GM18498 (cell line): ENCODE measurements around the gene TBX18.

ENCODE experiments used
- ATAC-seq: cut with Tn5 transposase; IDR thresholded peaks from one replicate; pipeline ENCODE4 v1.9.1; 2021; ENCODE audit warnings: mild to moderate bottlenecking, moderate library complexity; ENCODE audit not compliant: unreplicated experiment

TBX18 gene

DNA sequence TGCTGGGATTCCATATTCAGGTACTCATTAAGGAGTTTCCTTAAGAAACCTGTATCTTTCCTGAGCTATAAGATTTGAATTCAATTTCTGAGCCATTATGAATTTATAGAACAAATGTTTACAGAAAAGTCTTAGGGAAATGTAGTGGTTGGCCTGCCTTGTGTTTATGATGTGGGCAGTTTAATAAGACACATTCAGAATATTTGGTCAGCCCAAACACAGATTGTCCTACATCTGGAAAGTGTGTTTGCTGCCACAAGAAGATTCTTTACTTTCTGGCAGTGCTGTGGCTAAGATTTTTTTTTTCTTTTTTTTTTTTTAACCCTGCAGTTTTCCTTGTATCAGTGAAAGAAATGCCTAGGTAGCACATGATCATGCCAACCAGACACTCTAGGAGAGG, 15.2 kb downstream of the TBX18 start:
- no peak for ATAC-seq

DNA sequence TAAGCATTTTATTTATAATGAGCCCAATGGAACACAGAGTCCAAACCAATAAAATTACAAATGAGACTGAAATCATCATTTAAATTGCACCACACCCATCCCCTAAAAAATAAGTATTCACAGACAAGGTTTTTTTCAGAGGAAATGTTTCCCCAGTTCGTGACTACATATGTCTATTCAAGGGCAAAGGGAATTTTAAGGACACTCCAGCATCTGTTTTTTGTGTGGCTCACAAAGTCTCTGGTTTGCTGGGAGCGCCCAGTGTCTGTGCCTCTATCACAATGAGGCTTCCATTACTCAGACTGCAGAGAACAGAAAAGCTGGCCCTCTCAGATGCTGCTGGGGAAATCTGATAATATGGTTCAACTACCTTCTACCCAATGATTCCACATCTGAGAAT, 16.0 kb downstream of the TBX18 start:
- no peak for ATAC-seq

GRCh38 chr6:84743616-84744015, 20.8 kb downstream of the TBX18 start:
- ATAC-seq = no peak

DNA sequence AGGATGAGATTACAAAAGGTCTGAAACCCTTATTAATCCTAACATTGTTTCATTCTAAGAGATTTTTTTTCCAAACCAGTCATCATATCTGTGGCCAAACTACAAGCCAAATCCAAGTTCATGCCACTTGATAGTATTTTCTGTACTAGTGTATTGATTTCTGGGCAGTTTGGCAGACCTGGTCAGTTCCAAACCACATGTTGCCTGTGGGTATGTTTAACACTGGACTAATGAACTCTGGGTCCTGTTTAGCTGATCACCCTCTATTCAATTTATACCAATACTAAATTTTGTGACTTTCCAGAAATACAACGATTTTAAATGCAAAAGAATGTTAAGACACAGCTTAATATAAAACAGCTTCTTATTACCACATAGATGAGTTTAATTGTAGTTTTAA, 24.0 kb downstream of the TBX18 start:
- no peak for ATAC-seq

DNA sequence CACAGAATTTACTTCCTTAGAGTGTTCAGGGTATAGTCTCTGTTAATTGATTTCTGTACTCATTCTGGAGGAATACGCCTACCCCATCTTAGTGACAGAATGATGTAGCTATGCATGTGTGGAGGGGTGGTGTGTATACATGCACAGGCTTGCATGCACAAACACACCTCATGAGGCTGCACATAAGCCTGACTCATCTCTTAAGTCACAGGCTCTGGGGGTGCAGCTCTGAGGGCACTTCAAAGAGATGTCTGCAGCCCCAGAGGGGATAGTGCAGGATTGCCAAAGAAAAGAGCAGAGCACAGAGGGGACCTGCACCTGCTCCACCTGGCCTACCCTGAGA, 24.6 kb downstream of the TBX18 start:
- ATAC-seq = no peak

GRCh38 chr6:84738996-84739865, 25.2 kb downstream of the TBX18 start:
- ATAC-seq = no peak

- no peak for ATAC-seq
Measured at GRCh38 chr6:84733889-84734288, 30.5 kb downstream of the TBX18 start.

- no peak for ATAC-seq
Measured at GRCh38 chr6:84731901-84732300, 32.5 kb downstream of the TBX18 start.

- ATAC-seq = no peak
Measured at GRCh38 chr6:84731401-84731800, 33.0 kb downstream of the TBX18 start.

DNA sequence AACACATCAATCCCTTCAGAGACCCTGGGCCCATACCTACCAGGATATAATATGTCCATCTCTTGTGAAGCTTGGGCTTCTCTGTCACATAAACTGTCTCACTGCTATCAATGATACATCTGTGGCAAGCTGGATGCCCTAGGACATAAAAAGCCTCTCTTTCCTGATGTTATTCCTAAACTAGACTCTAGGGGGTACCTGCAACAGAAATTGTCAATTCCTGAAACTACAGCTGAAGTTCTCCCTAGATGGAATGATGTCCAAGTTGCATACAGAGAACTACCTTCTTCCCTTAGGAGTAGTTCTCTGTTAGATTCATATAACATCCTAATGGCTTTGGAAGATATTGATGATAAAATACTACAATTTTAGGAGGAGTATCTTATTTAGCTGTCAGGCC, 35.8 kb downstream of the TBX18 start:
- ATAC-seq = no peak

DNA sequence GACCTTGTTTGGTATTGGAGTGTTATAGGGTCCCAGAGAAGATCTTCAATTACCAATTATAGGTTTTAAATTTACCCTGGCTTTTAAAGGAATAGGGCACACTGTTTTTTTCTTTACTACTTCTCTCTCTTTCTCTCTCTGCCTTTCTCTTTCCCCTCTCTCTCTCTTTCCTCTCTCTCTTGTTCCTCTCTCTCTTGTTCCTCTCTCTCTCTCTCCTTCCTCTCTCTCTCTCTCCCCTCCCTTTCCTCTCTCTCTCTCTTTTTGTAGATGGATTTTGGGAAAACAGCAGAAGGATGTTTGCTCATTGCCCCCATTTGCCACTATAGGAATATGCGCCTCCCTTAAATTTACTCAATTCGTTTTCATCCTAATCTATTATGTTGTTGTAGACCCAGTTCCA, 45.2 kb downstream of the TBX18 start:
- no peak for ATAC-seq

DNA sequence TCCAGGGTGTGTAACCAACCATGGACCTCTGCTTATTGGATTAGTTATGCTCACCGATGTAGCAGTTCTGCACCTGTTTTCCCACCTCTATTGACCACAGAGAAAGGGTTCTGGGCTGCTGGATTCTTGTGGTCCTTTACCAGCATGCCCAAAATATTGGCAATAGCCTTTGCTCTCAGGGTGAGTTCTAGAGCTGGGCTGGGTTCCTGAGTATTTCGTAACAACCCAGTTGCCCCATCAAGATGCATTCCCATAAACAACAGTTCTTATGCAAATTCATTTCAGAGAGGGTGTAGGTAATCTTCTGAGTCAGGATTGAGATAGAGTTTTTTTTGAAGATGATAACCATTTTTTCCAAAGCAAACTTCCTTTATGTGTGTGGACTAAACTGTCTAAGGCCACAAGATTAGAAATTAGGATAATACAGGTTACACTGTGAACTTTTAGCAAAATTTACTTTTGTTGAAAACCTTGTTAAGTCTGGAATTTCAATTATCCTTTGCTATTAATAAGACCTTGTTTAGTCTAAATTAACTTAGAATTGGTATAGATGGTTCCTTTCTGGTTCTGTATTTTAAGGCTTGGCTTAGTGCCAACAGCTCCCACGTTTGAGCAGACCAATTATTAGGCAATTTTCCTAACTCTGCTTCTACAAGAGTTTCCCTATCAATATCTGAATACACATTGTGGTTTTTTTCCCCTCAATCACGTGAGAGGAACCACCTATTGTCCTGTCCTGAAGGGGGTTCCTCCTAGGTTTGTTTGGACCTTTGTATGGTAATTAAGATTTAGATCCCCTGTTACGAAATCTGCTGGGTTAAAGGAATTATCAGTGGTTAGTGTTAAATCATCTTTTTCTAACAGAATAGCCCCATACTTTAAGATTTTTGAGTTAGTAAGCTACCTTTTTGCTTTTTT, 46.1 kb downstream of the TBX18 start:
- ATAC-seq = no peak

DNA sequence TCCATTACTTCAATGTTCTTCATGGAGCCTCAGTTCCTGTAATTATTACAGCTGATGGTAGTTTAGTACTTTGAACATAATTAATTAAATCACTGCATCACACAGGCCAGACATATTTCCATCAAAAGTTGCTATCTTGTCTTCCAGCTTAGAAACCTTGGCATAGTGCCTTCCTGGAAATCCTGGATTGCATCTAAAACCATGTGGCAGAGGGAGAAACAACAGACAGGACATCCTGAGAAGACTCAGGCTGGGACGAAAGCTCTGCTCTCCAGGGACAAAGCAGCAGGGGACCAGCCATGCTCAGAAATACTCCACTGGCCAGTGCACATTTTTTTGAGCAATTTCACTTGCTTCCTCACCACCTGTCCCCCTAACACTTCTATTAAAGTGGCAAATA, 55.3 kb downstream of the TBX18 start:
- ATAC-seq = no peak

- no peak for ATAC-seq
Measured at GRCh38 chr6:84707171-84707570, 57.2 kb downstream of the TBX18 start.

GRCh38 chr6:84696166-84696565, 68.2 kb downstream of the TBX18 start:
- ATAC-seq = no peak

DNA sequence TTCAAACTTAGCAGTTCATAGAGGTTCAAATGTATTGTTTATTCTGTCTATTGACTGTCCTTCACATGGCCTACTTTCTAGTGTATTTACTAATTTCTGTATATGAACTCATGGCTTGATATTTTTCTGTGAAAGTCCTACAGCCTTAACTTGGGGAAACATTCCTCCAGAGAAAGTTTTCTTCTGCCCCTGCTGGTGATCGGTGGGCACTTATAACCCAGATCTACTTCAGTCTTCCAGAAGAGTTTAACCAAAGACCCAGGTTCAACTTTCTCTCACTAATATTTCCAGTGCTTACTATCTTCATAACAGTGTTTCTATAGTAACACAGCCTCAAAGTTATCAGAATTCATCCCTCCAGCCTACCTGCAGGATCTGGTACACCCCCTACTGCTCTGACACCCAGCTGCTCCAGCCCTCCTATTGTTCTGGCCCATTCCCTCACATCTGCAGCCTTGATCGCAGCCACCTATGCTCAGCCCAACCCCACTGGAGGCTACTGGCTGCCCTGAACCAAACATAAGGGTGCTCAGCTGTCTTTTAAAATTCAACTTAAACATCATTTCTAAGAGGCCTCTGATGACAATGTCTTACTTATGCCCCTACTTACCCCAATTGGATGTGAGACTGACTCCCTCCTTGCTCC, 72.3 kb downstream of the TBX18 start:
- no peak for ATAC-seq

DNA sequence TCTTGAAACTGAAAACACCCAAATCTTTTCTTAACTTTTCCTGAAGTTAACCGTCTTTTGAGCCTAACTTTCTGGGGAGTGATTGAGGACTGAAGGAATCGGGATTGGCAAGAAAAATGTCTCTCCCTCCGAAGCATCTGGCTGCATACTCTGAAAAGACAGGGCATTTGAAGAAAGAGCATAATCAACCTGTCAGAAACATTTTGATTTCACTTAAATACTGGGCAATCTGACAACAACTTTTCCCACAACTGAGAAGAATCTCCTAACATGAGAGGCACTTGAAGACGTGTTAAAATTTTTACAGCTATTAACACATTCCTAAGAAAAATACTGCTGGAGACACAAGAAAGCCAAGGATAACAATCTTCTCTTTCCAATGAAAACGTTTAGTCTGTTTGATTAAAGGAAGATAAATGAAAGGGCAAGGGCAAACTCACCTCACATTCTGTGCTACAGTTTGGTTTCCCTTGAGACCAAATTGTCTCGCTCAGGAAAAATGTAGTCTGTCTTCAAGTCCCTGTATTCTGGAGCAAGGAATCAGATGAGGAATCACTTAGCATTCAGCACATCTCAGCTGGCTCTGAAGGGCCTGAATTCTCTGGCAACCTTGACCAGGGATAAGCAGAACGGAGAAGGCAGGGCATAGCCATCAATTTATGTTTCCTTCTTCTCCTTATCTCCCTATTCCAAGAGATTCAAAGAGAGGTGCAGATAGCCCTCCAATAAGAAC, 76.1 kb downstream of the TBX18 start:
- ATAC-seq = no peak

DNA sequence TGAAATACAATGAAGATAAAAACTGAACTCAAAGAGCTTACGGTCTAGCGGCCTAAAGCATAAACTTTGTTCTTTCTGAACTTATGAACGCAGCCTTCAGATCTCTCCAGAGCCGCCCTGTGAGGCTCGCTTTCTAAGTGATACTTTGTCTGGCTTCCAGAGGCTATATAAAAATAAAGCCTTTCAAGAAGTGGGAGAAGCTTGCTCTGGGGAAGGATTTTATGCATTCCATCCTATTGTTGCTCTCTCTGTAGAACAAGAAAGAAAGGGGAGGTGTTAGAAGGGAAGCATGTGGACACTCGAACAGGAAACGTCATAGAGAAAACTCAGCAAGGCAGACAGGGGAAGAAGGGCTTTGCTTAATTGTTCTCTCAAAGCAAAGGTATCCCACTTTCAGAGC, 77.0 kb downstream of the TBX18 start:
- no peak for ATAC-seq

- no peak for ATAC-seq
Measured at GRCh38 chr6:84685983-84686584, 78.3 kb downstream of the TBX18 start.

DNA sequence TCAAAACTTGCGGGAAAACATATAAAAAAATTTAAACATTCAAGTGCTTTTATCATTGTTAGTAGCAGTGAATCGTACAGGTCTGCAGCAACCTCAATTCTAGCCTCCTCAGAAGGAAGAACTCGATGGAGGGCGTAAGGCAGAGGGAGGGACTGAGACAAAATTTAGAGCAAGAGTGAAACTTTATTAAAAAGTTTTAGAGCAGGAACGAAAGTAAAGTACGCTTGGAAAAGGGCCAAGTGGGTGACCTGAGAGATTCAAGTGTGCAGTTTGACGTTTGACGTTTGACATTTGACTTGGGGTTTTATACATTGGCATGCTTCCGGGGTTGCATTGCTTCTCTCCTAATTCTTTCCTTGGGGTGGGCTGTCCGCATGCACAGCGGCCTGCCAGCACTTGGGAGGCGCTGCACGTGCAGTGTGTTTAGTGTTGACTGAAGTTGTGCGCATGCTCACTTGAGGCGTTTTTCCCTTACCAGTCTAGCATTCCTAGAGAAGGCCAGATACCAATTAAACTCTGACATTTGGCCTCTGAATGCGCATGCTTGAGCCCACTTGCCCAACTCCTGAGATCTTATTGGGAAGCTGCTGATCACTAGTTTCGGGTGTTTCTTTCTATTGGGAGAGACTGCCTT, 82.6 kb downstream of the TBX18 start:
- no peak for ATAC-seq
